Erythroblast (primary cell): ENCODE data around the gene LPIN3.

Source experiments
- DNase-seq, 2 experiments: peaks; one replicate each; lab custom pipeline; 2025; lab: John Stamatoyannopoulos, UW
- GATA1 ChIP-seq: IDR thresholded peaks from 2 replicates; pipeline ENCODE4 v1.6.1; 2011; ENCODE audit warnings: low read depth, mild to moderate bottlenecking, control low read depth, low read length, moderate library complexity
- POLR2A ChIP-seq: IDR thresholded peaks from 2 replicates; pipeline ENCODE4 v1.6.1; 2011; ENCODE audit warnings: mild to moderate bottlenecking, low read length

LPIN3 gene

GRCh38 chr20:41349943-41350342, 9.3 kb downstream of the LPIN3 start:
- TF ChIP-seq GATA1, result no peak
- TF ChIP-seq POLR2A, result no peak
- DNase-seq, result no peak

- DNase-seq, result no peak
Measured at GRCh38 chr20:41350408-41350962, 9.9 kb downstream of the LPIN3 start.

GRCh38 chr20:41352106-41352505, 11.5 kb downstream of the LPIN3 start:
- no peak for DNase-seq
- TF ChIP-seq POLR2A (no peak), GATA1 (no peak)

More at GRCh38 chr20:41350408-41350962, 9.9 kb downstream of the LPIN3 start:
- no peak for TF ChIP-seq POLR2A
- TF ChIP-seq GATA1, result no peak

- DNase-seq, result no peak
- TF ChIP-seq POLR2A, result no peak
- TF ChIP-seq GATA1, result no peak
Measured at GRCh38 chr20:41352666-41353065, 12.0 kb downstream of the LPIN3 start.

GRCh38 chr20:41353530-41353929, 12.9 kb downstream of the LPIN3 start:
- TF ChIP-seq GATA1 (no peak), POLR2A (no peak)
- no peak for DNase-seq

GRCh38 chr20:41355192-41355591, 14.6 kb downstream of the LPIN3 start:
- TF ChIP-seq GATA1 (no peak), POLR2A (no peak)
- DNase-seq, result no peak

- TF ChIP-seq POLR2A (no peak), GATA1 (no peak)
- no peak for DNase-seq
Measured at GRCh38 chr20:41355598-41356203, 15.1 kb downstream of the LPIN3 start.

GRCh38 chr20:41356951-41357350, 16.3 kb downstream of the LPIN3 start:
- no peak for TF ChIP-seq GATA1
- no peak for TF ChIP-seq POLR2A
- DNase-seq, result no peak

GRCh38 chr20:41357424-41358163, 17.0 kb downstream of the LPIN3 start:
- TF ChIP-seq GATA1, result no peak
- TF ChIP-seq POLR2A, result no peak
- no peak for DNase-seq

- TF ChIP-seq POLR2A, result no peak
- TF ChIP-seq GATA1, result no peak
- DNase-seq, result no peak
Measured at GRCh38 chr20:41358230-41358629, 17.6 kb downstream of the LPIN3 start.

- no peak for TF ChIP-seq POLR2A
- TF ChIP-seq GATA1, result no peak
- no peak for DNase-seq
Measured at GRCh38 chr20:41358717-41359116, 18.1 kb downstream of the LPIN3 start.

- TF ChIP-seq GATA1 (no peak), POLR2A (no peak)
- DNase-seq, result no peak
Measured at GRCh38 chr20:41359541-41360011, 19.0 kb downstream of the LPIN3 start.

GRCh38 chr20:41360831-41361756, 20.5 kb downstream of the LPIN3 start:
- TF ChIP-seq GATA1, result no peak
- no peak for TF ChIP-seq POLR2A
- DNase-seq, result no peak
